Naive thymus-derived CD4-positive, alpha-beta T cell (primary cell): ENCODE measurements around the gene XNDC1N. TPM values are rescaled to one million over a fixed set of nuclear protein-coding genes. Genes with fewer than 3 reads are reported as not detected.

ENCODE experiments used
- ATAC-seq: fragments of 150-1000 bp; cut with Tn5 transposase; 2 replicates; pipeline ENCODE4 v1.10.0; 2021; ENCODE audit warnings: mild to moderate bottlenecking, moderate library complexity
- CTCF ChIA-PET: fragments of 350-600 bp; sonication (Branson Sonifier 250); formaldehyde crosslinking; loops from one replicate; lab custom pipeline; 2021; ENCODE audit warnings: antibody characterized with exemption; lab: Charles Lee
- POLR2A ChIA-PET: fragments of 350-600 bp; sonication (Branson Sonifier 250); formaldehyde crosslinking; loops from one replicate; lab custom pipeline; 2021; ENCODE audit warnings: antibody characterized with exemption, inconsistent platforms; lab: Charles Lee
- DNase-seq, 9 donors: peaks; one replicate each; pipeline versions ENCODE4 v3.0.0 to v3.0.0-alpha.2; 2020 to 2022; ENCODE audit warnings: mixed read lengths in 1 of 9
- H3K27ac ChIP-seq: one replicate; pipeline ENCODE4 v1.7.0; 2013; ENCODE audit warnings: mild to moderate bottlenecking, low read depth, low read length, moderate library complexity
- H3K27me3 ChIP-seq, 2 donors: one replicate each; pipeline ENCODE4 v1.7.0; 2013; ENCODE audit warnings: low read length in 2 of 2, mild to moderate bottlenecking in 2 of 2, moderate library complexity in 2 of 2; ENCODE audit not compliant: control insufficient read depth in 2 of 2, insufficient read depth in 2 of 2
- H3K36me3 ChIP-seq, 3 experiments: 1 replicate in 2 of 3; 2 replicates in 1 of 3; pipeline ENCODE4 v1.7.0; 2013; ENCODE audit warnings: low read length in 3 of 3, mild to moderate bottlenecking in 3 of 3, moderate library complexity in 1 of 3; ENCODE audit not compliant: insufficient read depth in 3 of 3, control insufficient read depth in 2 of 3
- H3K4me1 ChIP-seq, 2 donors: one replicate each; pipeline ENCODE4 v1.7.0; 2013; ENCODE audit warnings: low read length in 2 of 2, mild to moderate bottlenecking in 2 of 2, moderate library complexity in 1 of 2; ENCODE audit not compliant: control insufficient read depth in 2 of 2, insufficient read depth in 2 of 2
- H3K4me3 ChIP-seq: 2 replicates; pipeline ENCODE4 v1.7.0; 2013; ENCODE audit warnings: mild to moderate bottlenecking, low read length
- H3K9me3 ChIP-seq, 3 experiments: 1 replicate in 2 of 3; 2 replicates in 1 of 3; pipeline ENCODE4 v1.7.0; 2013; ENCODE audit warnings: low read length in 3 of 3; ENCODE audit not compliant: control insufficient read depth in 2 of 3
- H3K27ac Mint-ChIP-seq, 9 donors: one replicate each; pipeline ENCODE4 v1.8.0; 2020 to 2022; ENCODE audit warnings: mixed read lengths in 9 of 9, mild to moderate bottlenecking in 8 of 9, moderate library complexity in 5 of 9, inconsistent platforms in 2 of 9
- H3K27me3 Mint-ChIP-seq, 5 donors: one replicate each; pipeline ENCODE4 v1.8.0; 2021 to 2022; ENCODE audit warnings: mixed read lengths in 5 of 5, mild to moderate bottlenecking in 1 of 5
- H3K36me3 Mint-ChIP-seq, 5 donors: one replicate each; pipeline ENCODE4 v1.8.0; 2020 to 2022; ENCODE audit warnings: mixed read lengths in 5 of 5, mild to moderate bottlenecking in 3 of 5, inconsistent platforms in 1 of 5
- H3K4me1 Mint-ChIP-seq, 7 donors: one replicate each; pipeline ENCODE4 v1.8.0; 2020 to 2022; ENCODE audit warnings: mixed read lengths in 7 of 7, mild to moderate bottlenecking in 3 of 7, inconsistent platforms in 1 of 7
- H3K4me3 Mint-ChIP-seq, 10 donors: one replicate each; pipeline ENCODE4 v1.8.0; 2020 to 2022; ENCODE audit warnings: mild to moderate bottlenecking in 10 of 10, mixed read lengths in 10 of 10, moderate library complexity in 6 of 10, inconsistent platforms in 2 of 10
- H3K9me3 Mint-ChIP-seq, 11 donors: one replicate each; pipeline ENCODE4 v1.8.0; 2020 to 2022; ENCODE audit warnings: mixed read lengths in 11 of 11, mild to moderate bottlenecking in 4 of 11, inconsistent platforms in 1 of 11, moderate library complexity in 1 of 11
- intact Hi-C, 2 donors: fragments of 100-400 bp; cut with micrococcal nuclease; formaldehyde crosslinking; loops; one replicate each; pipeline ENCODE4 v1.15.1; 2023
- polyA plus RNA-seq, 2 donors: library from polyadenylated mRNA; unstranded; fragments of 300-500 nt; fragmentation: Illumina TruSeq; gene quantifications; one replicate each; pipeline ENCODE4 v1.2.3, GENCODE V29; 2021
- total RNA-seq, 6 experiments: library from RNA in 5 of 6; stranded (reverse) in 5 of 6; gene quantifications; 1 replicate in 5 of 6; 2 replicates in 1 of 6; pipeline ENCODE4 v1.2.3 and lab custom pipeline; 2021 to 2026

The XNDC1N gene
- total and polyA plus RNA-seq, 7 experiments from 2014 or later: 5.0 to 27.2 (median 18.9) TPM

- CTCF ChIA-PET: no interaction called here
- H3K36me3 Mint-ChIP-seq: peaks cover 0 to 14% (median 0%) of the 10 kb centered on the region in 5 donors
- no peak overlapping the region for H3K4me3 ChIP-seq
- DNase-seq (no peak), ATAC-seq (no peak)
- H3K27ac Mint-ChIP-seq: no peak overlapping the region
- H3K27ac ChIP-seq: no peak overlapping the region
- H3K4me1 ChIP-seq: no peaks in the 10 kb centered on the region
- no peaks in the 10 kb centered on the region for H3K27me3 Mint-ChIP-seq
- POLR2A ChIA-PET: no interaction called here
- no peaks in the 10 kb centered on the region for H3K9me3 Mint-ChIP-seq
- H3K27me3 ChIP-seq: no peaks in the 10 kb centered on the region
- intact Hi-C loops: no loop called here
- no peak overlapping the region for H3K4me3 Mint-ChIP-seq
- peaks cover 8 to 32% (median 22%) of the 10 kb centered on the region in 7 donors for H3K4me1 Mint-ChIP-seq
- H3K36me3 ChIP-seq: no peaks in the 10 kb centered on the region
- H3K9me3 ChIP-seq: no peaks in the 10 kb centered on the region
Measured at GRCh38 chr11:71948314-71949027, 20.1 kb upstream of the XNDC1N start.

GRCh38 chr11:71947498-71947897 lies 19.1 kb upstream of the XNDC1N start:
- Histone ChIP-seq H3K27ac (no peak overlapping the region), H3K36me3 (no peaks in the 10 kb centered on the region), H3K4me3 (no peak overlapping the region), H3K9me3 (no peaks in the 10 kb centered on the region), H3K27me3 (no peaks in the 10 kb centered on the region), H3K4me1 (no peaks in the 10 kb centered on the region)
- POLR2A ChIA-PET: no interaction called here
- H3K4me1 Mint-ChIP-seq: peaks cover 10 to 30% (median 24%) of the 10 kb centered on the region in 7 donors
- intact Hi-C loops: no loop called here
- CTCF ChIA-PET: no interaction called here
- no peaks in the 10 kb centered on the region for H3K9me3 Mint-ChIP-seq
- H3K27me3 Mint-ChIP-seq: no peaks in the 10 kb centered on the region
- peaks cover 0 to 14% (median 0%) of the 10 kb centered on the region in 5 donors for H3K36me3 Mint-ChIP-seq
- no peak overlapping the region for H3K27ac Mint-ChIP-seq
- H3K4me3 Mint-ChIP-seq: no peak overlapping the region
- no peak for ATAC-seq
- DNase-seq: no peak

DNA sequence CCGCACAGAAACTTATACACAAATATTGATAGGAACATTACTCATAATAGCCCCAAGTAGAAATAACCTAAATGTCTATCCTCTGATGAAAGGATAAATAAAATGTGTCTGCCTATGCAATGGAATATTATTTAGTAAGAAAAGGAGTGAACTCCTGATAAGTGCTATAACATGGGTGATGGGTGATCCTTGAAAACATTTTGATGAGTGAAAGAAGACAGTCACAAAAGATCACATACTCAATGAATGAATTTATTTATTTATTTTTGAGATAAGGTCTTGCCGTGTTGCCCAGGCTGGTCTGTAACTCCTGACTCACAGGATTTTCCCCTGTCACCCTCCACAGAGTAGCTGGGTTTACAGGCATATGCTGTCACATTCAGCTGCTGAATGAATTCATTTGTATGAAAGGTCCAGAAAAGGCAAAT lies 17.8 kb upstream of the XNDC1N start:
- ChIA-PET CTCF (no interaction called here), POLR2A (no interaction called here)
- Mint-ChIP-seq H3K9me3 (no peaks in the 10 kb centered on the region), H3K27me3 (no peaks in the 10 kb centered on the region), H3K4me3 (no peak overlapping the region), H3K36me3 (peaks cover 0 to 14% (median 0%) of the 10 kb centered on the region in 5 donors), H3K4me1 (peaks cover 10 to 30% (median 23%) of the 10 kb centered on the region in 7 donors), H3K27ac (peak overlapping the region in 1 of 9 donors; percentile 33)
- Histone ChIP-seq H3K4me3 (no peak overlapping the region), H3K36me3 (no peaks in the 10 kb centered on the region), H3K9me3 (no peaks in the 10 kb centered on the region), H3K4me1 (no peaks in the 10 kb centered on the region), H3K27ac (no peak overlapping the region), H3K27me3 (no peaks in the 10 kb centered on the region)
- no peak for ATAC-seq
- intact Hi-C loops: no loop called here
- DNase-seq: no peak

DNA sequence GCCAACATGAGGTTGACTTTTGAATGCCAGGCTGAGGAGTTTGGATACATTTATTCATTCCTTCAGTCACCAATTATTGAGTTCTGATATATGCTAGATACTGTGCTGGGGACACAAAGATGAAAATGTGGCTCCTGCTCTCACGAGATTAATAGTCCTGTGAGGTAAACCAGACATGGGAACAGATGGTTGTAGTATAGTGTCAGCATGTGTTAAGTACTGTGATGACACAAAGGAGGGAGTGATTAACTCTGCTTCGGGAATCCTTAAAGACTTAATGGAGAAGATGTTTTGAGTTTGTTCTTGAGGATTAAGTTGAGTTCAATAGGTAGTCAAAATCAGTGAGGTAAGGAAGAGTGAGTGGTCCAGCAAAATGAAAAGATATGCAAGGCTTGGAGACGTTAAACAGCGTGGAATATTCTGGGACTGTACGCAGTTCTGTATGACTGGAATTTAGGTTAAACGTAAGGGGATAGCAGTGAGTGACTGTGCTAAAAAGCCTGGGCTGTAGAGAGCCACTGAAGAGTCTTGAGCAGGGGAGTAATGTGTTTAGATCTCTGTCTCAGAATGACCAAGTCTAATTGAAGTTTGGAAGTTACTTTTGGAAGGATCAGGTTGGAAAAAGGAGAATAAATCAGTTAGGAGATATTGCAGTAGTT lies 12.3 kb upstream of the XNDC1N start:
- Histone ChIP-seq H3K27ac (no peak overlapping the region), H3K36me3 (no peaks in the 10 kb centered on the region), H3K27me3 (no peaks in the 10 kb centered on the region), H3K9me3 (no peaks in the 10 kb centered on the region), H3K4me1 (no peaks in the 10 kb centered on the region), H3K4me3 (no peak overlapping the region)
- Mint-ChIP-seq H3K9me3 (no peaks in the 10 kb centered on the region), H3K4me3 (no peak overlapping the region), H3K36me3 (peaks cover 4 to 11% (median 7%) of the 10 kb centered on the region in 5 donors), H3K27me3 (no peaks in the 10 kb centered on the region), H3K27ac (no peak overlapping the region), H3K4me1 (peaks cover 0 to 23% (median 11%) of the 10 kb centered on the region in 7 donors)
- CTCF ChIA-PET: no interaction called here
- intact Hi-C loops: no loop called here
- ATAC-seq: no peak
- DNase-seq: no peak
- POLR2A ChIA-PET: no interaction called here

- CTCF ChIA-PET: no interaction called here
- no peak for DNase-seq
Measured at GRCh38 chr11:71937826-71938225, 9.4 kb upstream of the XNDC1N start.

DNA sequence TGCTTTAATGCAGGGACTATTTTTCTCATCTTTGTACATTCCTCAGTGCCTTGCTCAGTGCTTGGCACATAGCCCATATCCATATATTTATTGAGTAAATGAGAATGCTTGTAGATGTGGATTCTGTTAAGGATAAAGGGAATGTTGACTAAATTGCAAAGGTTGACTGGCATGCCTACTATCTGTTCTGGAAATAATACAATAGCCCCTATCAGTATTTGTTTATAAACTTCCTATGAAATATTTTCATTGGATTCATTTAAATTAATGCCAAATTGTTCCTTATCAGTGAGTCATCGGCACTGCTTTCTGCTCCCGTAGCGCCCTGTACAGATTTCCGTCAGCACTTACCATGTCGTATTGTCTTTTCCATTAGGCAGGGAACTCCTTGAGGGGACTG lies 8.4 kb upstream of the XNDC1N start:
- ATAC-seq (no peak), DNase-seq (no peak)
- H3K4me3 ChIP-seq: no peak overlapping the region
- no peak overlapping the region for H3K4me3 Mint-ChIP-seq
- intact Hi-C loops: no loop called here
- H3K36me3 ChIP-seq: no peaks in the 10 kb centered on the region
- H3K9me3 ChIP-seq: no peaks in the 10 kb centered on the region
- ChIA-PET CTCF (no interaction called here), POLR2A (no interaction called here)
- no peaks in the 10 kb centered on the region for H3K4me1 ChIP-seq
- H3K4me1 Mint-ChIP-seq: peaks cover 10 to 35% (median 20%) of the 10 kb centered on the region in 7 donors
- H3K27ac Mint-ChIP-seq: no peak overlapping the region
- H3K9me3 Mint-ChIP-seq: no peaks in the 10 kb centered on the region
- no peaks in the 10 kb centered on the region for H3K27me3 ChIP-seq
- H3K27me3 Mint-ChIP-seq: no peaks in the 10 kb centered on the region
- H3K27ac ChIP-seq: no peak overlapping the region
- peaks cover 4 to 11% (median 7%) of the 10 kb centered on the region in 5 donors for H3K36me3 Mint-ChIP-seq

More at GRCh38 chr11:71937826-71938225, 9.4 kb upstream of the XNDC1N start:
- Histone ChIP-seq H3K4me3 (no peak overlapping the region), H3K27ac (no peak overlapping the region), H3K36me3 (no peaks in the 10 kb centered on the region), H3K4me1 (no peaks in the 10 kb centered on the region), H3K27me3 (no peaks in the 10 kb centered on the region), H3K9me3 (no peaks in the 10 kb centered on the region)
- Mint-ChIP-seq H3K36me3 (peaks cover 4 to 11% (median 7%) of the 10 kb centered on the region in 5 donors), H3K4me3 (no peak overlapping the region), H3K27me3 (no peaks in the 10 kb centered on the region), H3K4me1 (peaks cover 10 to 28% (median 16%) of the 10 kb centered on the region in 7 donors), H3K9me3 (no peaks in the 10 kb centered on the region), H3K27ac (no peak overlapping the region)
- intact Hi-C loops: no loop called here
- POLR2A ChIA-PET: interaction anchor here (1.9 kb wide), 1 partner anchor 9 kb away, joined by 6 read pairs; the partner anchor contains the start of genes RNF121 and XNDC1N
- ATAC-seq: no peak
